ENCODE data around the gene RAB23. TPM values are rescaled to one million over a fixed set of nuclear protein-coding genes. Genes with fewer than 3 reads are reported as not detected.

RAB23 gene
- total RNA-seq, 1 experiment from 2014 or later, result 11.7 TPM

DNA sequence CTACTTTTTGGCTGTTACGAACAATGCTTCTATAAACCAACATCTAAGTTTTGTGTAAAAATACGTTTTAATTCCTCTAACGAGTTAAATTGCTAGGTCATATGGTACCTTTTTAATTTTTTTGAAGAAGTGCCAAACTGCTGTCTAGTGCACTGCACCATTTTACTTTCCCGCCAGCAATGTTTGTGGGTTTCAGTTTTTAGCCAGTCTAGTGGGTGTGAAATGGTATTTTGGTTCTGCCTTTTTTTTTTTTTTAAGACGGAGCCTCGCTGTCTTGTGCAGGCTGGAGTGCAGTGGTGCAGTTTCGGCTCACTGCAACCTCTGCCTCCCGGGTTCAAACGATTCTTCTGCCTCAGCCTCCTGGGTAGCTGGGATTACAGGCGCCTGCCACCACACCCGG is 84.1 kb downstream of the RAB23 start (continued):
- TF ChIP-seq FOSL1 (IDR thresholded peaks at IDR 0.05; ENCODE audit: low read depth), result no peak
- no peak for TF ChIP-seq ZNF274 (IDR thresholded peaks at IDR 0.05; ENCODE audit: low read depth, low read length)
- TF ChIP-seq ELF1 (IDR thresholded peaks at IDR 0.05; ENCODE audit: borderline replicate concordance, low read depth), result no peak
- TF ChIP-seq RAD21 (IDR thresholded peaks at IDR 0.05; ENCODE audit: low read depth), result no peak
- no peak for TF ChIP-seq EGR1 (IDR thresholded peaks at IDR 0.05; ENCODE audit: low read depth)
- TF ChIP-seq, protein P1, sequence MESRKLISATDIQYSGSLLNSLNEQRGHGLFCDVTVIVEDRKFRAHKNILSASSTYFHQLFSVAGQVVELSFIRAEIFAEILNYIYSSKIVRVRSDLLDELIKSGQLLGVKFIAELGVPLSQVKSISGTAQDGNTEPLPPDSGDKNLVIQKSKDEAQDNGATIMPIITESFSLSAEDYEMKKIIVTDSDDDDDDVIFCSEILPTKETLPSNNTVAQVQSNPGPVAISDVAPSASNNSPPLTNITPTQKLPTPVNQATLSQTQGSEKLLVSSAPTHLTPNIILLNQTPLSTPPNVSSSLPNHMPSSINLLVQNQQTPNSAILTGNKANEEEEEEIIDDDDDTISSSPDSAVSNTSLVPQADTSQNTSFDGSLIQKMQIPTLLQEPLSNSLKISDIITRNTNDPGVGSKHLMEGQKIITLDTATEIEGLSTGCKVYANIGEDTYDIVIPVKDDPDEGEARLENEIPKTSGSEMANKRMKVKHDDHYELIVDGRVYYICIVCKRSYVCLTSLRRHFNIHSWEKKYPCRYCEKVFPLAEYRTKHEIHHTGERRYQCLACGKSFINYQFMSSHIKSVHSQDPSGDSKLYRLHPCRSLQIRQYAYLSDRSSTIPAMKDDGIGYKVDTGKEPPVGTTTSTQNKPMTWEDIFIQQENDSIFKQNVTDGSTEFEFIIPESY (IDR thresholded peaks at IDR 0.05; ENCODE audit: extremely low read depth, insufficient replicate concordance, low read length), result no peak
- TF ChIP-seq CEBPB (IDR thresholded peaks at IDR 0.05; ENCODE audit: low read depth), result no peak

DNA sequence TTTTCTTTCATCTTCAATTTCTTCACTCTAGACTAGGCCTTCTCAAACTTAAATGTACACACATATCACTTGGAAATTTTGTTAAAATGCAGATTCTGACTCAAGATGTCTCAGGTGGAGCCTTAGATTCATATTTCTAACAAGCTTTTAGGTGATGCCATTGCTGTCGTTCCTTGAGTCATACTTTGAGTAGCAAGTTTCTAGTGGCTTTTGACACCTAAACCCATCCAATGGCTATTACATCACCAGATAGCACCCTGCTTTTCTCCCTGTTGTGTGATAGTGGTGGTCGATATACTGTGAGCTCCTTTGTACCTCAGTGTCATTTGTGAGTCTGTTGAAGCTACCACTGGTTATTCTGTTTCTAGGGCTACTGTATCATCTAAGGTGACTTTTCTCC is 84.8 kb downstream of the RAB23 start:
- ChIA-PET CTCF (no interaction called here), RAD21 (ENCODE audit: low non-redundant PET in 1 of 2, low total read pairs in 2 of 2, uncharacterized antibody in 2 of 2, unreplicated experiment in 2 of 2) (no interaction called here), POLR2A (no interaction called here)
- no peak overlapping the region for H2AFZ ChIP-seq (ENCODE audit: low read depth, low read length, poor library complexity, severe bottlenecking)
- H3K36me3 ChIP-seq (ENCODE audit: control insufficient read depth in 1 of 2, insufficient read depth in 2 of 2, low read length in 2 of 2), result peaks cover 8 to 10% of the 10 kb centered on the region in 2 experiments; a peak in 3 of 4 replicates
- no peaks in the 10 kb centered on the region for H3K27me3 ChIP-seq (ENCODE audit: insufficient read depth, low read length)
- H3K4me2 ChIP-seq (ENCODE audit: low read length), result no peak overlapping the region
- H3K27ac ChIP-seq (ENCODE audit: low read depth, low read length), result no peak overlapping the region
- H3K79me2 ChIP-seq (ENCODE audit: insufficient read depth, low read length), result no peaks in the 10 kb centered on the region
- BruUV-seq (replicated peaks), result no TSS peak
- H3K9me3 ChIP-seq (ENCODE audit: control insufficient read depth in 1 of 2, insufficient read depth in 1 of 2, low read depth in 1 of 2, low read length in 2 of 2), result no peaks in the 10 kb centered on the region
- ATAC-seq (no peak), DNase-seq (ENCODE audit: low read depth, low spot score) (no peak)
- intact Hi-C loops (cut with micrococcal nuclease), result no loop called here
- H3K4me1 ChIP-seq (ENCODE audit: control insufficient read depth in 1 of 2, insufficient read depth in 2 of 2, low read length in 2 of 2), result no peaks in the 10 kb centered on the region
- no peaks in the 10 kb centered on the region for H4K20me1 ChIP-seq (ENCODE audit: insufficient read depth)
- no peak overlapping the region for H3K4me3 ChIP-seq (replicated peaks in 1 of 2; ENCODE audit: low read depth in 1 of 2, low read length in 2 of 2)
- no peaks in the 10 kb centered on the region for H3K9me2 ChIP-seq (ENCODE audit: insufficient read depth)
- H3K9ac ChIP-seq (ENCODE audit: low read length), result no peak overlapping the region
- TF ChIP-seq JUND (IDR thresholded peaks at IDR 0.05) (no peak), YY1 (IDR thresholded peaks at IDR 0.05; ENCODE audit: extremely low read depth, insufficient replicate concordance, low read depth, low read length) (no peak), FOSL1 (IDR thresholded peaks at IDR 0.05; ENCODE audit: low read depth) (no peak), SIN3A (IDR thresholded peaks at IDR 0.05; ENCODE audit: low read depth) (no peak), EGR1 (IDR thresholded peaks at IDR 0.05; ENCODE audit: low read depth) (no peak), EZH2phosphoT487 (IDR thresholded peaks at IDR 0.05; ENCODE audit: borderline replicate concordance) (no peak), CBX3 (IDR thresholded peaks at IDR 0.05; ENCODE audit: low read depth) (no peak), POLR2A (IDR thresholded peaks at IDR 0.05; ENCODE audit: borderline replicate concordance, extremely low read depth, insufficient read depth, insufficient read length) (no peak), ZFX (IDR thresholded peaks at IDR 0.05) (no peak), CEBPB (IDR thresholded peaks at IDR 0.05; ENCODE audit: low read depth) (no peak), ELF1 (IDR thresholded peaks at IDR 0.05; ENCODE audit: borderline replicate concordance, low read depth) (no peak), TCF7L2 (IDR thresholded peaks at IDR 0.05; ENCODE audit: borderline replicate concordance, extremely low read depth, insufficient read depth, insufficient read length) (no peak), POLR2AphosphoS5 (IDR thresholded peaks at IDR 0.05; ENCODE audit: low read depth, low read length) (no peak), EZH2 (IDR thresholded peaks at IDR 0.05) (no peak)
- TF ChIP-seq, protein P2, sequence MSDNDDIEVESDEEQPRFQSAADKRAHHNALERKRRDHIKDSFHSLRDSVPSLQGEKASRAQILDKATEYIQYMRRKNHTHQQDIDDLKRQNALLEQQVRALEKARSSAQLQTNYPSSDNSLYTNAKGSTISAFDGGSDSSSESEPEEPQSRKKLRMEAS (IDR thresholded peaks at IDR 0.05), result no peak
- TF ChIP-seq, protein P3, sequence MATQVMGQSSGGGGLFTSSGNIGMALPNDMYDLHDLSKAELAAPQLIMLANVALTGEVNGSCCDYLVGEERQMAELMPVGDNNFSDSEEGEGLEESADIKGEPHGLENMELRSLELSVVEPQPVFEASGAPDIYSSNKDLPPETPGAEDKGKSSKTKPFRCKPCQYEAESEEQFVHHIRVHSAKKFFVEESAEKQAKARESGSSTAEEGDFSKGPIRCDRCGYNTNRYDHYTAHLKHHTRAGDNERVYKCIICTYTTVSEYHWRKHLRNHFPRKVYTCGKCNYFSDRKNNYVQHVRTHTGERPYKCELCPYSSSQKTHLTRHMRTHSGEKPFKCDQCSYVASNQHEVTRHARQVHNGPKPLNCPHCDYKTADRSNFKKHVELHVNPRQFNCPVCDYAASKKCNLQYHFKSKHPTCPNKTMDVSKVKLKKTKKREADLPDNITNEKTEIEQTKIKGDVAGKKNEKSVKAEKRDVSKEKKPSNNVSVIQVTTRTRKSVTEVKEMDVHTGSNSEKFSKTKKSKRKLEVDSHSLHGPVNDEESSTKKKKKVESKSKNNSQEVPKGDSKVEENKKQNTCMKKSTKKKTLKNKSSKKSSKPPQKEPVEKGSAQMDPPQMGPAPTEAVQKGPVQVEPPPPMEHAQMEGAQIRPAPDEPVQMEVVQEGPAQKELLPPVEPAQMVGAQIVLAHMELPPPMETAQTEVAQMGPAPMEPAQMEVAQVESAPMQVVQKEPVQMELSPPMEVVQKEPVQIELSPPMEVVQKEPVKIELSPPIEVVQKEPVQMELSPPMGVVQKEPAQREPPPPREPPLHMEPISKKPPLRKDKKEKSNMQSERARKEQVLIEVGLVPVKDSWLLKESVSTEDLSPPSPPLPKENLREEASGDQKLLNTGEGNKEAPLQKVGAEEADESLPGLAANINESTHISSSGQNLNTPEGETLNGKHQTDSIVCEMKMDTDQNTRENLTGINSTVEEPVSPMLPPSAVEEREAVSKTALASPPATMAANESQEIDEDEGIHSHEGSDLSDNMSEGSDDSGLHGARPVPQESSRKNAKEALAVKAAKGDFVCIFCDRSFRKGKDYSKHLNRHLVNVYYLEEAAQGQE (IDR thresholded peaks at IDR 0.05; ENCODE audit: low read depth), result no peak
- TF ChIP-seq, protein P1 (IDR thresholded peaks at IDR 0.05; ENCODE audit: extremely low read depth, insufficient replicate concordance, low read length), result no peak

All from HCT116 (cell line).